GM18505 (cell line): Measurements from ENCODE around the gene MACIR.

Experiments used
- ATAC-seq: cut with Tn5 transposase; IDR thresholded peaks from one replicate; pipeline ENCODE4 v1.9.1; 2021; ENCODE audit not compliant: unreplicated experiment
- POLR2A ChIP-seq: IDR thresholded peaks from 4 replicates; pipeline ENCODE4 v1.6.1; 2011; ENCODE audit warnings: borderline replicate concordance; ENCODE audit not compliant: insufficient read depth, insufficient read length; ENCODE audit errors: extremely low read depth

MACIR gene

DNA sequence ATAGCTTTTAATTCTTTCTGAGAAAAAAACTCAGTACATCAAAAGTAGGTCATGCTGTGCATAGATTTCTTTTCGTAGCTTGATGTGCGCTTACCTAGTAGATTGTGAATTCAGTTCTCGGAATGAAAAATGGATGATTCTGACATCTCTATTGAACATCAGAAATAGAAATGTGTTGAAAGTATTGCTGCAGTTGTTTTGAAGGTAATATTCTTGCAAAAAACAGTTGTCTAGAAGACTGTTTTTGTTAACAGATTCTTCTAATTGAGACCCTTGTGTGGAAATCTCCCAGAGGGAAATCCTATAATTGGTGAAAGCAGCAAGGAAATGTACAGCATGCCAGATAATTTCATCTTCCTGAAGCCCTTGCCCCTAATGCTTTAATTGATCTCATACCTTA, 54.5 kb downstream of the MACIR start:
- ATAC-seq: no peak

DNA sequence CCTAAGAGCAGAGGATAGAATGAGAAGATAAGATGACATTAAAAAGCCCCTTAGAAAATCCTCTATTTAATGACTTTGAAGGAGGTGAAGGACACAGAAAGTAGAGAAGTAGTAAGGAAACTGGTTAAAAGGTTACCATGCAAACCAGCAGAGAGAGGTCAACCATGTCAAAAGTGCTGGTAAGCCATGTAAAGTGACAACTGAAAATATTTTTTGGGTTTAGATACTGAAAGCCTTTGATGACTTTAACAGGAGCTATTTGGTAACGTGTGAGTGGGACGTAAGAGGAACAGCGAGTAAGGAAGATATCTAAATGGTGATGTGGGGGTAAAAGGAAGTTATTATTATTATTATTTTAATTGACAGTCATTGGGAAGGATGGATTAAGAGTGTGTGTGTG, 56.9 kb downstream of the MACIR start:
- no peak for TF ChIP-seq POLR2A
- no peak for ATAC-seq

More for the DNA sequence above, 54.5 kb downstream of the MACIR start:
- no peak for TF ChIP-seq POLR2A

DNA sequence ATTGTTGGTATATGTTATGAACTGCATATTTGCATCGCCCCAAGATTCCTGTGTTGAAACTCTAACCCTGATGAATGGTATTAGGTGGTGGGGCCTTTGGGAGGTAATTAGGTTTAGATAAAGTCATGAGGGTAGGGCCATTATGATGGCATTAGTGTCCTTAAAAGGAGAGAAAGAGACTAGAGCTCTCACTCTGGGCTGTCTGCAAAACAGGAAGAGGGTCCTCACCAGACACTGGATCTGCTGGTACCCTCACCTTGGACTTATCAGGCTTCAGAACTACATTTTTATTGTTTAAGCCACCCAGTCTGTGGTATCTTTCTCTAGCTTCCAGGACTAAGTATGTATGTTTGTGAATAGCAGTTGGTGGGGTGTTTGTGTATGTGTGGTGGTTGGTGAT, 68.9 kb downstream of the MACIR start:
- TF ChIP-seq POLR2A: no peak
- ATAC-seq: no peak

DNA sequence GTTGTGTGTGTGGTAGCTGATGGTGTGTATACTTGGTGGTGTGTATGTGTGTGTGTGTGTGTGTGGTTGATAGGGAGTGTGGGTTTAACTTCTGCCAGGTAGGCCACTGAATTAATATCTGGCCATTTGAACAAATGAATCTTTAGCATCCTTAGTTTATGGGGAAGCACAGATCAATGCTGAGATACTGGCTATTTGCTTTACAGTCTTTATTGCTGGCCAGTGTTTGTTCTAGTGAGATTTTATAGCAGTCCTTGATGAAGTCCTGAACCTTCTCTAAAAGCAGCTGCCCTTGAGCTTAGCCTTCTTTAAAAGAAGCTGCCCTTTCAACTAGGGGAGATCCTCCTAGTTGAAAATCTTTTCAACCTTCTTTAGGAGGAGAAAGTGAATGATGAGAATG, 69.3 kb downstream of the MACIR start:
- TF ChIP-seq POLR2A: no peak

More for the DNA sequence above, 69.3 kb downstream of the MACIR start:
- ATAC-seq: no peak
